ENCODE data around the gene PIK3C3.

GRCh38 chr18:42025974-42026625 is 71.1 kb downstream of the PIK3C3 start:
- TF ChIP-seq, protein P1, sequence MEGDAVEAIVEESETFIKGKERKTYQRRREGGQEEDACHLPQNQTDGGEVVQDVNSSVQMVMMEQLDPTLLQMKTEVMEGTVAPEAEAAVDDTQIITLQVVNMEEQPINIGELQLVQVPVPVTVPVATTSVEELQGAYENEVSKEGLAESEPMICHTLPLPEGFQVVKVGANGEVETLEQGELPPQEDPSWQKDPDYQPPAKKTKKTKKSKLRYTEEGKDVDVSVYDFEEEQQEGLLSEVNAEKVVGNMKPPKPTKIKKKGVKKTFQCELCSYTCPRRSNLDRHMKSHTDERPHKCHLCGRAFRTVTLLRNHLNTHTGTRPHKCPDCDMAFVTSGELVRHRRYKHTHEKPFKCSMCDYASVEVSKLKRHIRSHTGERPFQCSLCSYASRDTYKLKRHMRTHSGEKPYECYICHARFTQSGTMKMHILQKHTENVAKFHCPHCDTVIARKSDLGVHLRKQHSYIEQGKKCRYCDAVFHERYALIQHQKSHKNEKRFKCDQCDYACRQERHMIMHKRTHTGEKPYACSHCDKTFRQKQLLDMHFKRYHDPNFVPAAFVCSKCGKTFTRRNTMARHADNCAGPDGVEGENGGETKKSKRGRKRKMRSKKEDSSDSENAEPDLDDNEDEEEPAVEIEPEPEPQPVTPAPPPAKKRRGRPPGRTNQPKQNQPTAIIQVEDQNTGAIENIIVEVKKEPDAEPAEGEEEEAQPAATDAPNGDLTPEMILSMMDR (conservative IDR thresholded peaks at IDR 0.05; ENCODE audit: low read length), result no peak
- no peak for TF ChIP-seq EZH2phosphoT487 (IDR thresholded peaks at IDR 0.05; ENCODE audit: borderline replicate concordance, low read depth, low read length)

Data from OCI-LY7 (cell line).